HepG2 (cell line): Measurements from ENCODE around the gene CEP68. TPM values are rescaled to one million over a fixed set of nuclear protein-coding genes. Genes with fewer than 3 reads are reported as not detected.

Experiments
- AKAP8 ChIP-seq: sonication (generic); formaldehyde crosslinking; IDR thresholded peaks from 2 replicates; pipeline ENCODE4 v1.5.1; 2020; ENCODE audit warnings: mild to moderate bottlenecking, missing genetic modification reagents
- ARHGAP35 ChIP-seq: sonication (generic); formaldehyde crosslinking; IDR thresholded peaks from 2 replicates; pipeline ENCODE4 v1.9.0; 2022; ENCODE audit warnings: mild to moderate bottlenecking, inconsistent platforms, moderate library complexity, missing genetic modification reagents, borderline replicate concordance
- ATAD3A ChIP-seq: sonication (generic); formaldehyde crosslinking; IDR thresholded peaks from 2 replicates; pipeline ENCODE4 v1.4.0; 2020; ENCODE audit warnings: missing genetic modification reagents
- BORCS8-MEF2B ChIP-seq: sonication (generic); formaldehyde crosslinking; IDR thresholded peaks from 2 replicates; pipeline ENCODE4 v1.8.0; 2022; ENCODE audit warnings: mild to moderate bottlenecking, missing genetic modification reagents
- BRCA1 ChIP-seq: sonication (generic); formaldehyde crosslinking; IDR thresholded peaks from 2 replicates; pipeline ENCODE4 v1.4.0; 2020; ENCODE audit warnings: missing genetic modification reagents
- CBFB ChIP-seq: sonication (generic); formaldehyde crosslinking; IDR thresholded peaks from 2 replicates; pipeline ENCODE4 v1.4.0; 2020; ENCODE audit warnings: missing genetic modification reagents
- HOXA3 ChIP-seq: sonication (generic); formaldehyde crosslinking; IDR thresholded peaks from 2 replicates; pipeline ENCODE4 v1.5.0; 2020; ENCODE audit warnings: missing genetic modification reagents
- JUNB ChIP-seq: sonication (generic); formaldehyde crosslinking; IDR thresholded peaks from 2 replicates; pipeline ENCODE4 v1.8.0; 2022; ENCODE audit warnings: missing genetic modification reagents, mild to moderate bottlenecking, borderline replicate concordance
- KLF11 ChIP-seq: IDR thresholded peaks from 2 replicates; pipeline ENCODE4 v1.6.1; 2016; ENCODE audit warnings: missing compliant biosample characterization
- KLF9 ChIP-seq: IDR thresholded peaks from 2 replicates; pipeline ENCODE4 v1.6.1; 2016; ENCODE audit warnings: low read depth
- MBD4 ChIP-seq: IDR thresholded peaks from 2 replicates; pipeline ENCODE4 v1.6.1; 2012; ENCODE audit warnings: low read length, inconsistent platforms, borderline replicate concordance
- NRL ChIP-seq: sonication (generic); formaldehyde crosslinking; IDR thresholded peaks from 2 replicates; pipeline ENCODE4 v1.5.0; 2020; ENCODE audit warnings: missing genetic modification reagents, mild to moderate bottlenecking, moderate library complexity, borderline replicate concordance
- RARG ChIP-seq: sonication (generic); formaldehyde crosslinking; IDR thresholded peaks from 2 replicates; pipeline ENCODE4 v1.4.0; 2020; ENCODE audit warnings: low read depth, mild to moderate bottlenecking, missing genetic modification reagents
- SIX4 ChIP-seq: sonication (generic); formaldehyde crosslinking; IDR thresholded peaks from 2 replicates; pipeline ENCODE4 v1.4.0; 2020; ENCODE audit warnings: missing genetic modification reagents
- TOE1 ChIP-seq: sonication (generic); formaldehyde crosslinking; IDR thresholded peaks from 2 replicates; pipeline ENCODE4 v1.4.0; 2020; ENCODE audit warnings: mild to moderate bottlenecking, missing genetic modification reagents
- ZNF335 ChIP-seq: sonication (generic); formaldehyde crosslinking; IDR thresholded peaks from 2 replicates; pipeline ENCODE4 v1.4.0; 2020; ENCODE audit warnings: missing genetic modification reagents
- ZNF33B ChIP-seq: sonication (generic); formaldehyde crosslinking; IDR thresholded peaks from 2 replicates; pipeline ENCODE4 v1.5.1; 2020; ENCODE audit warnings: mild to moderate bottlenecking, missing genetic modification reagents
- ZNF501 ChIP-seq: sonication (generic); formaldehyde crosslinking; IDR thresholded peaks from 2 replicates; pipeline ENCODE4 v1.5.1; 2020; ENCODE audit warnings: mild to moderate bottlenecking, moderate library complexity, missing genetic modification reagents
- ZNF782 ChIP-seq: sonication (generic); formaldehyde crosslinking; IDR thresholded peaks from 2 replicates; pipeline ENCODE4 v1.4.0; 2020; ENCODE audit warnings: missing genetic modification reagents, mild to moderate bottlenecking, borderline replicate concordance
- polyA plus RNA-seq, 8 experiments: library from polyadenylated mRNA; depleted of rRNA in 3 of 8; stranded (reverse) in 7 of 8; unstranded in 1 of 8; fragments of >200 nt; fragmentation: Illumina TruSeq in 4 of 8; extraction: Trizol in 4 of 8; gene quantifications; 2 replicates each; pipeline versions ENCODE4 v1.2.1 to v1.2.3, GENCODE V29; 2011 to 2016; ENCODE audit warnings: low read depth in 4 of 8, missing spikeins in 1 of 8, mixed read lengths in 1 of 8; ENCODE audit not compliant: insufficient read depth in 1 of 8
- total RNA-seq, 5 experiments: library from RNA; depleted of rRNA; stranded (reverse); fragments of >200 nt; fragmentation: Illumina TruSeq; extraction: Trizol; gene quantifications; 2 replicates each; pipeline ENCODE4 v1.2.3, GENCODE V29; 2016; ENCODE audit warnings: low read depth in 1 of 5
- TF ChIP-seq, protein P1 (sequence below): sonication (generic); formaldehyde crosslinking; IDR thresholded peaks from 2 replicates; pipeline ENCODE4 v1.5.0; 2020; ENCODE audit warnings: mild to moderate bottlenecking, missing genetic modification reagents, borderline replicate concordance
- TF ChIP-seq, protein P2 (sequence below): sonication (generic); formaldehyde crosslinking; IDR thresholded peaks from 2 replicates; pipeline ENCODE4 v1.5.0; 2020; ENCODE audit warnings: mild to moderate bottlenecking, missing genetic modification reagents

Gene CEP68
- total and polyA plus RNA-seq, 2 of the 13 experiments (the other 11 are each of a cell fraction or from before 2014, with no cell fraction given) = 5.7 to 9.3 TPM

DNA sequence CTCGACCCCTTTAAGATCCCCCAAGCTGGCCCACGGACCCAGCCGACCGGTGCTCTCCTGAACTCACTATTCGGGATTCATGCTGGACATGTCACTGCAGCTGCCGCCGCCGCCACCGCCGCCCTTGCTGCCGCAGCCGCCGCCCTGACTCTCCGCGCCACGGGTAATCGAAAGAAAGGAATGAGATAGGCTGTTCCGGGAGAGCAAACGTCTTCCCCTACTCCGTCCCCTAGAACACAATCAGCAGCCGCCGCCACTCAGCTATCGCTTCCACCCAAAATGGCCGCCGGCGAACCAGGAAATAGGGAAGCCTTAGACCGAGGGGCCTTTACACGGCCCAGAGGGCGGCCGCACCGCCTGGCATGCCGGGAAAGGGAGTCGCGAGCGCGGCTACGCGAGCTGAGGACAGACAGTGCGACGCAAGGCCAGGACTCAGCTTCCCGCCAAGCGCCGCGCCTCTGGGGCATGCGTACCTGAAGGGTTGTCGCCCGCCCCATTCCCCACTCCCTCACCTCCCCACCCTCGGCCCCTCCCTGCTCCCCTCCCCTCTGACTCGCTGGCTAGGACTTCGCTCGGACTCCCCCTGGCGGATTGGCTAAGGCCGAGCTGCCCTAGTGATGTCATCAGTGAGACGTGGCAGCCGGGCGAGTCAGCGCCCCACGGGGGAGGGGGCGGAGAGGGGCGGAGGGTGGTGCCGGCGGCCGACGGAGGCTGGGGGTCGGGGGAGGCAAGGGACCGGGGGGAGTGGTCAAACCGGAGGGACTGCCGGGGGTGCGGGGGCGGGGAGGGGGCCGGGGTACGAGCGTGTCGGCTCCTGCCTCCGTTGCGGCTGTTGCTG is 73.8 kb downstream of the CEP68 start, which contains the start of gene RAB1A (continued):
- TF ChIP-seq, protein P1, sequence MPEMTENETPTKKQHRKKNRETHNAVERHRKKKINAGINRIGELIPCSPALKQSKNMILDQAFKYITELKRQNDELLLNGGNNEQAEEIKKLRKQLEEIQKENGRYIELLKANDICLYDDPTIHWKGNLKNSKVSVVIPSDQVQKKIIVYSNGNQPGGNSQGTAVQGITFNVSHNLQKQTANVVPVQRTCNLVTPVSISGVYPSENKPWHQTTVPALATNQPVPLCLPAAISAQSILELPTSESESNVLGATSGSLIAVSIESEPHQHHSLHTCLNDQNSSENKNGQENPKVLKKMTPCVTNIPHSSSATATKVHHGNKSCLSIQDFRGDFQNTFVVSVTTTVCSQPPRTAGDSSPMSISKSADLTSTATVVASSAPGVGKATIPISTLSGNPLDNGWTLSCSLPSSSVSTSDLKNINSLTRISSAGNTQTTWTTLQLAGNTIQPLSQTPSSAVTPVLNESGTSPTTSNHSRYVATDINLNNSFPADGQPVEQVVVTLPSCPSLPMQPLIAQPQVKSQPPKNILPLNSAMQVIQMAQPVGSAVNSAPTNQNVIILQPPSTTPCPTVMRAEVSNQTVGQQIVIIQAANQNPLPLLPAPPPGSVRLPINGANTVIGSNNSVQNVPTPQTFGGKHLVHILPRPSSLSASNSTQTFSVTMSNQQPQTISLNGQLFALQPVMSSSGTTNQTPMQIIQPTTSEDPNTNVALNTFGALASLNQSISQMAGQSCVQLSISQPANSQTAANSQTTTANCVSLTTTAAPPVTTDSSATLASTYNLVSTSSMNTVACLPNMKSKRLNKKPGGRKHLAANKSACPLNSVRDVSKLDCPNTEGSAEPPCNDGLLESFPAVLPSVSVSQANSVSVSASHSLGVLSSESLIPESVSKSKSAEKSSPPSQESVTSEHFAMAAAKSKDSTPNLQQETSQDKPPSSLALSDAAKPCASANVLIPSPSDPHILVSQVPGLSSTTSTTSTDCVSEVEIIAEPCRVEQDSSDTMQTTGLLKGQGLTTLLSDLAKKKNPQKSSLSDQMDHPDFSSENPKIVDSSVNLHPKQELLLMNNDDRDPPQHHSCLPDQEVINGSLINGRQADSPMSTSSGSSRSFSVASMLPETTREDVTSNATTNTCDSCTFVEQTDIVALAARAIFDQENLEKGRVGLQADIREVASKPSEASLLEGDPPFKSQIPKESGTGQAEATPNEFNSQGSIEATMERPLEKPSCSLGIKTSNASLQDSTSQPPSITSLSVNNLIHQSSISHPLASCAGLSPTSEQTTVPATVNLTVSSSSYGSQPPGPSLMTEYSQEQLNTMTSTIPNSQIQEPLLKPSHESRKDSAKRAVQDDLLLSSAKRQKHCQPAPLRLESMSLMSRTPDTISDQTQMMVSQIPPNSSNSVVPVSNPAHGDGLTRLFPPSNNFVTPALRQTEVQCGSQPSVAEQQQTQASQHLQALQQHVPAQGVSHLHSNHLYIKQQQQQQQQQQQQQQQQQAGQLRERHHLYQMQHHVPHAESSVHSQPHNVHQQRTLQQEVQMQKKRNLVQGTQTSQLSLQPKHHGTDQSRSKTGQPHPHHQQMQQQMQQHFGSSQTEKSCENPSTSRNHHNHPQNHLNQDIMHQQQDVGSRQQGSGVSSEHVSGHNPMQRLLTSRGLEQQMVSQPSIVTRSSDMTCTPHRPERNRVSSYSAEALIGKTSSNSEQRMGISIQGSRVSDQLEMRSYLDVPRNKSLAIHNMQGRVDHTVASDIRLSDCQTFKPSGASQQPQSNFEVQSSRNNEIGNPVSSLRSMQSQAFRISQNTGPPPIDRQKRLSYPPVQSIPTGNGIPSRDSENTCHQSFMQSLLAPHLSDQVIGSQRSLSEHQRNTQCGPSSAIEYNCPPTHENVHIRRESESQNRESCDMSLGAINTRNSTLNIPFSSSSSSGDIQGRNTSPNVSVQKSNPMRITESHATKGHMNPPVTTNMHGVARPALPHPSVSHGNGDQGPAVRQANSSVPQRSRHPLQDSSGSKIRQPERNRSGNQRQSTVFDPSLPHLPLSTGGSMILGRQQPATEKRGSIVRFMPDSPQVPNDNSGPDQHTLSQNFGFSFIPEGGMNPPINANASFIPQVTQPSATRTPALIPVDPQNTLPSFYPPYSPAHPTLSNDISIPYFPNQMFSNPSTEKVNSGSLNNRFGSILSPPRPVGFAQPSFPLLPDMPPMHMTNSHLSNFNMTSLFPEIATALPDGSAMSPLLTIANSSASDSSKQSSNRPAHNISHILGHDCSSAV (CRISPR knock-in tag) = no peak
- peak; percentile 83; the same call in 1 of the 2 replicates for TF ChIP-seq CBFB (CRISPR knock-in tag)
- peak; percentile 57; the same call in 1 of the 2 replicates for TF ChIP-seq ARHGAP35
- 0 out of 2 replicates have a peak, but pooled peaks have one; percentile 31 for TF ChIP-seq AKAP8 (CRISPR knock-in tag)
- TF ChIP-seq, protein P2, sequence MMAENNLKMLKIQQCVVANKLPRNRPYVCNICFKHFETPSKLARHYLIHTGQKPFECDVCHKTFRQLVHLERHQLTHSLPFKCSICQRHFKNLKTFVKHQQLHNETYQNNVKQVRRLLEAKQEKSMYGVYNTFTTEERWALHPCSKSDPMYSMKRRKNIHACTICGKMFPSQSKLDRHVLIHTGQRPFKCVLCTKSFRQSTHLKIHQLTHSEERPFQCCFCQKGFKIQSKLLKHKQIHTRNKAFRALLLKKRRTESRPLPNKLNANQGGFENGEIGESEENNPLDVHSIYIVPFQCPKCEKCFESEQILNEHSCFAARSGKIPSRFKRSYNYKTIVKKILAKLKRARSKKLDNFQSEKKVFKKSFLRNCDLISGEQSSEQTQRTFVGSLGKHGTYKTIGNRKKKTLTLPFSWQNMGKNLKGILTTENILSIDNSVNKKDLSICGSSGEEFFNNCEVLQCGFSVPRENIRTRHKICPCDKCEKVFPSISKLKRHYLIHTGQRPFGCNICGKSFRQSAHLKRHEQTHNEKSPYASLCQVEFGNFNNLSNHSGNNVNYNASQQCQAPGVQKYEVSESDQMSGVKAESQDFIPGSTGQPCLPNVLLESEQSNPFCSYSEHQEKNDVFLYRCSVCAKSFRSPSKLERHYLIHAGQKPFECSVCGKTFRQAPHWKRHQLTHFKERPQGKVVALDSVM = peak; percentile 40; the same call in 1 of the 2 replicates
- TF ChIP-seq ZNF501 (CRISPR knock-in tag) = peak; percentile 90
- no peak for TF ChIP-seq ATAD3A (CRISPR knock-in tag)
- TF ChIP-seq BORCS8-MEF2B (CRISPR knock-in tag) = no peak
- TF ChIP-seq SIX4 = no peak
- TF ChIP-seq KLF9 = no peak
- peak; percentile 60; the same call in 1 of the 2 replicates for TF ChIP-seq ZNF782 (CRISPR knock-in tag)
- TF ChIP-seq ZNF33B (CRISPR knock-in tag) = no peak; the same call in 1 of the 2 replicates
- TF ChIP-seq JUNB (CRISPR knock-in tag) = no peak; the same call in 1 of the 2 replicates
- peak; percentile 51; the same call in 1 of the 2 replicates for TF ChIP-seq KLF11 (CRISPR knock-in tag)
- TF ChIP-seq ZNF335 = peak; percentile 85; the same call in 1 of the 2 replicates
- TF ChIP-seq TOE1 (CRISPR knock-in tag) = peak; percentile 72; the same call in 1 of the 2 replicates
- TF ChIP-seq MBD4 = no peak
- TF ChIP-seq BRCA1 = no peak
- no peak for TF ChIP-seq RARG (CRISPR knock-in tag)
- TF ChIP-seq NRL (CRISPR knock-in tag) = peak; percentile 92
- peak; percentile 97 for TF ChIP-seq HOXA3
